PC-9 (cell line): Measurements from ENCODE around the gene CUX1. TPM values are rescaled to one million over a fixed set of nuclear protein-coding genes. Genes with fewer than 3 reads are reported as not detected.

Source experiments
- BruUV-seq: library from RNA; stranded (reverse); fragments of 400-500 nt; replicated peaks from 2 replicates; lab custom pipeline; 2021; lab: Mats Ljungman, UMichigan
- CTCF ChIA-PET: fragments of 300-600 bp; sonication (Branson Sonifier 250); formaldehyde crosslinking; loops from one replicate; lab custom pipeline; 2022; ENCODE audit warnings: antibody characterized with exemption; lab: Charles Lee
- POLR2A ChIA-PET: fragments of 300-600 bp; sonication (Branson Sonifier 250); formaldehyde crosslinking; loops from one replicate; lab custom pipeline; 2022; ENCODE audit warnings: antibody characterized with exemption; ENCODE audit not compliant: unreplicated experiment; lab: Charles Lee
- DNase-seq, 2 experiments: peaks; one replicate each; pipeline versions ENCODE4 v3.0.0 to v3.0.0-alpha.2; 2015 to 2022; ENCODE audit warnings: mixed read lengths in 1 of 2
- H2AFZ ChIP-seq: fragments of 200-600 bp; sonication (generic); 2 replicates; pipeline ENCODE4 v1.8.1; 2017; ENCODE audit warnings: antibody characterized with exemption
- H3F3A ChIP-seq: fragments of 200-600 bp; sonication (generic); 2 replicates; pipeline ENCODE4 v1.8.1; 2017; ENCODE audit warnings: antibody characterized with exemption, mild to moderate bottlenecking, low read depth; ENCODE audit not compliant: insufficient read depth
- H3K27ac ChIP-seq: fragments of 200-600 bp; sonication (generic); 2 replicates; pipeline ENCODE4 v1.6.1; 2016; ENCODE audit warnings: mixed run types
- H3K27me3 ChIP-seq: fragments of 200-600 bp; sonication (generic); 2 replicates; pipeline ENCODE4 v1.6.1; 2016; ENCODE audit warnings: low read depth, mixed run types; ENCODE audit not compliant: insufficient read depth
- H3K36me3 ChIP-seq: fragments of 200-600 bp; sonication (generic); 2 replicates; pipeline ENCODE4 v1.6.1; 2016; ENCODE audit warnings: low read depth, mixed run types
- H3K4me1 ChIP-seq: fragments of 200-600 bp; sonication (generic); replicated peaks from 2 replicates; pipeline ENCODE4 v1.6.1; 2016; ENCODE audit warnings: mixed run types; ENCODE audit not compliant: insufficient read depth
- H3K4me2 ChIP-seq: fragments of 200-600 bp; sonication (generic); 2 replicates; pipeline ENCODE4 v1.6.1; 2017; ENCODE audit warnings: mixed run types
- H3K4me3 ChIP-seq: fragments of 200-600 bp; sonication (generic); 2 replicates; pipeline ENCODE4 v1.6.1; 2016; ENCODE audit warnings: mixed run types
- H3K79me2 ChIP-seq: fragments of 200-600 bp; sonication (generic); 2 replicates; pipeline ENCODE4 v1.6.1; 2017; ENCODE audit warnings: low read depth, mixed run types
- H3K9me2 ChIP-seq: fragments of 200-600 bp; sonication (generic); 2 replicates; pipeline ENCODE4 v1.8.1; 2017; ENCODE audit warnings: mild to moderate bottlenecking; ENCODE audit not compliant: insufficient read depth
- H3K9me3 ChIP-seq: fragments of 200-600 bp; sonication (generic); 2 replicates; pipeline ENCODE4 v1.8.1; 2016; ENCODE audit warnings: low read depth; ENCODE audit not compliant: insufficient read depth
- H4K20me1 ChIP-seq: fragments of 200-600 bp; sonication (generic); 2 replicates; pipeline ENCODE4 v1.8.1; 2017; ENCODE audit not compliant: insufficient read depth
- EZH2 ChIP-seq: fragments of 200-600 bp; sonication (generic); IDR thresholded peaks from 2 replicates; pipeline ENCODE4 v1.8.0; 2017; ENCODE audit warnings: antibody characterized with exemption, low read depth
- intact Hi-C: fragments of 100-400 bp; cut with micrococcal nuclease; formaldehyde crosslinking; loops from one replicate; pipeline ENCODE4 v1.10.0; 2022; ENCODE audit not compliant: unreplicated experiment
- total RNA-seq: library from RNA; stranded (reverse); gene quantifications from 2 replicates; pipeline ENCODE4 v1.2.3, GENCODE V29; 2021
- TF ChIP-seq, protein P1 (sequence below): fragments of 200-600 bp; sonication (generic); conservative IDR thresholded peaks from 2 replicates; pipeline ENCODE4 v1.6.1; 2017; ENCODE audit warnings: mixed run types, antibody characterized with exemption, mild to moderate bottlenecking, moderate library complexity

Gene CUX1
- total RNA-seq, 1 experiment from 2014 or later, result 83.3 TPM

GRCh38 chr7:102205915-102206314 is 388.5 kb downstream of the CUX1 start:
- Histone ChIP-seq H3K4me1 (no peaks in the 10 kb centered on the region), H3K9me2 (no peaks in the 10 kb centered on the region), H3K4me3 (no peak overlapping the region), H3K27ac (no peak overlapping the region), H3K27me3 (no peaks in the 10 kb centered on the region), H2AFZ (no peak overlapping the region), H3K79me2 (no peaks in the 10 kb centered on the region), H3F3A (no peaks in the 10 kb centered on the region), H3K36me3 (no peaks in the 10 kb centered on the region), H3K4me2 (no peak overlapping the region), H3K9me3 (no peaks in the 10 kb centered on the region), H4K20me1 (no peaks in the 10 kb centered on the region)
- intact Hi-C loops, result no loop called here
- ChIA-PET POLR2A (interaction anchor here (0.7 kb wide), 1 partner anchor 68 kb away, joined by 3 read pairs; no protein-coding TSS in a partner anchor), CTCF (interaction anchor here (0.5 kb wide), 1 partner anchor 81 kb away, joined by 10 read pairs; no protein-coding TSS in a partner anchor)
- no TSS peak for BruUV-seq
- no peak for DNase-seq
- TF ChIP-seq, protein P1, sequence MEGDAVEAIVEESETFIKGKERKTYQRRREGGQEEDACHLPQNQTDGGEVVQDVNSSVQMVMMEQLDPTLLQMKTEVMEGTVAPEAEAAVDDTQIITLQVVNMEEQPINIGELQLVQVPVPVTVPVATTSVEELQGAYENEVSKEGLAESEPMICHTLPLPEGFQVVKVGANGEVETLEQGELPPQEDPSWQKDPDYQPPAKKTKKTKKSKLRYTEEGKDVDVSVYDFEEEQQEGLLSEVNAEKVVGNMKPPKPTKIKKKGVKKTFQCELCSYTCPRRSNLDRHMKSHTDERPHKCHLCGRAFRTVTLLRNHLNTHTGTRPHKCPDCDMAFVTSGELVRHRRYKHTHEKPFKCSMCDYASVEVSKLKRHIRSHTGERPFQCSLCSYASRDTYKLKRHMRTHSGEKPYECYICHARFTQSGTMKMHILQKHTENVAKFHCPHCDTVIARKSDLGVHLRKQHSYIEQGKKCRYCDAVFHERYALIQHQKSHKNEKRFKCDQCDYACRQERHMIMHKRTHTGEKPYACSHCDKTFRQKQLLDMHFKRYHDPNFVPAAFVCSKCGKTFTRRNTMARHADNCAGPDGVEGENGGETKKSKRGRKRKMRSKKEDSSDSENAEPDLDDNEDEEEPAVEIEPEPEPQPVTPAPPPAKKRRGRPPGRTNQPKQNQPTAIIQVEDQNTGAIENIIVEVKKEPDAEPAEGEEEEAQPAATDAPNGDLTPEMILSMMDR, result no peak
- no peak for TF ChIP-seq EZH2

- ChIA-PET POLR2A (no interaction called here), CTCF (interaction anchor here (0.5 kb wide), 1 partner anchor 517 kb away, joined by 6 read pairs; no protein-coding TSS in a partner anchor)
- no peaks in the 10 kb centered on the region for H3K4me1 ChIP-seq
- no peaks in the 10 kb centered on the region for H3K9me2 ChIP-seq
- TF ChIP-seq EZH2, result no peak
- TF ChIP-seq, protein P1, result no peak
- H2AFZ ChIP-seq, result no peak overlapping the region
- DNase-seq, result no peak
- H3K79me2 ChIP-seq, result no peaks in the 10 kb centered on the region
- H4K20me1 ChIP-seq, result no peaks in the 10 kb centered on the region
- no peaks in the 10 kb centered on the region for H3K9me3 ChIP-seq
- no peaks in the 10 kb centered on the region for H3K27me3 ChIP-seq
- no peak overlapping the region for H3K4me2 ChIP-seq
- no TSS peak for BruUV-seq
- intact Hi-C loops, result no loop called here
- no peaks in the 10 kb centered on the region for H3F3A ChIP-seq
- no peaks in the 10 kb centered on the region for H3K36me3 ChIP-seq
- no peak overlapping the region for H3K4me3 ChIP-seq
- H3K27ac ChIP-seq, result no peak overlapping the region
Measured at GRCh38 chr7:102208826-102209225, 391.4 kb downstream of the CUX1 start.

DNA sequence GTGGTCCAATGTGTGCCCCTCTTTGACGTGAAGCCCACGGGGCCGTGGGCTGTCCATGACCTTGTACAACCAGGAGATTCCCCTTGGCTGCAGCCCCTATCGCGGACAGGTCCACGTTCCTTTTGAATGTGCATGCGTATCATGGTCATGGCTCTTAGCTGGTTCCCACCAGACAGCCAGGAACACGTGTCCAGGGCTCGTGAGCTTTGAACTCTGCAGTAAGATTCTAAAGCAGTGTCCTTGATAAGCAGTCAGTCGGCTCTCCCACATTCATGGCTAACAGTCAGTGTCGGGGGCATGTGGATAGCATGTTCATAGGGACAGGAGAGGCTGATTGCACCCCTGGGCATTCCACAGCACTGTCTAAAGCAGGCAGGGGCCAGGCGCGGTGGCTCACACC is 393.4 kb downstream of the CUX1 start:
- Histone ChIP-seq H3K27me3 (no peaks in the 10 kb centered on the region), H3K36me3 (no peaks in the 10 kb centered on the region), H2AFZ (no peak overlapping the region), H4K20me1 (no peaks in the 10 kb centered on the region), H3K9me3 (no peaks in the 10 kb centered on the region), H3K4me1 (no peaks in the 10 kb centered on the region), H3K27ac (no peak overlapping the region), H3K9me2 (no peaks in the 10 kb centered on the region), H3K4me3 (no peak overlapping the region), H3K4me2 (no peak overlapping the region), H3K79me2 (no peaks in the 10 kb centered on the region), H3F3A (no peaks in the 10 kb centered on the region)
- CTCF ChIA-PET, result no interaction called here
- intact Hi-C loops, result no loop called here
- no peak for DNase-seq
- POLR2A ChIA-PET, result no interaction called here
- no TSS peak for BruUV-seq
- TF ChIP-seq EZH2, result no peak
- TF ChIP-seq, protein P1, result no peak
